PC-3 (cell line): ENCODE results near the gene RNF169. TPM values are rescaled to one million over a fixed set of nuclear protein-coding genes. Genes with fewer than 3 reads are reported as not detected.

Experiments
- ATAC-seq: fragments of 200-7000 bp; cut with Tn5 transposase; 2 replicates; pipeline ENCODE4 v1.9.1; 2020; ENCODE audit warnings: mild to moderate bottlenecking, moderate library complexity
- BruUV-seq: library from RNA; stranded (reverse); fragments of 400-500 nt; replicated peaks from 2 replicates; lab custom pipeline; 2021; lab: Mats Ljungman, UMichigan
- CTCF ChIA-PET: fragments of 300-600 bp; sonication (Branson Sonifier 250); formaldehyde crosslinking; loops from one replicate; lab custom pipeline; 2022; ENCODE audit warnings: antibody characterized with exemption; lab: Charles Lee
- POLR2A ChIA-PET: fragments of 300-600 bp; sonication (Branson Sonifier 250); formaldehyde crosslinking; loops from one replicate; lab custom pipeline; 2022; ENCODE audit warnings: antibody characterized with exemption; ENCODE audit not compliant: unreplicated experiment; lab: Charles Lee
- DNase-seq: peaks from one replicate; pipeline ENCODE4 v3.0.0-alpha.2; 2015
- H2AFZ ChIP-seq: fragments of 300-600 bp; sonication (generic); 2 replicates; pipeline ENCODE4 v1.6.0; 2016; ENCODE audit warnings: antibody characterized with exemption, low read length
- H3F3A ChIP-seq: fragments of 300-600 bp; sonication (generic); one replicate; pipeline ENCODE4 v1.6.0; 2017; ENCODE audit warnings: antibody characterized with exemption, low read length, control low read depth, mild to moderate bottlenecking; ENCODE audit not compliant: unreplicated experiment
- H3K27ac ChIP-seq: fragments of 300-600 bp; sonication (generic); 2 replicates; pipeline ENCODE4 v1.5.1; 2016; ENCODE audit warnings: mild to moderate bottlenecking, low read length
- H3K27me3 ChIP-seq: fragments of 300-600 bp; sonication (generic); 2 replicates; pipeline ENCODE4 v1.6.1; 2016; ENCODE audit warnings: low read length, mixed read lengths
- H3K36me3 ChIP-seq: fragments of 300-600 bp; sonication (generic); 2 replicates; pipeline ENCODE4 v1.6.1; 2016; ENCODE audit warnings: low read depth, mixed run types, low read length, mixed read lengths
- H3K4me1 ChIP-seq: fragments of 300-600 bp; sonication (generic); 2 replicates; pipeline ENCODE4 v1.5.1; 2016; ENCODE audit warnings: low read length; ENCODE audit not compliant: insufficient read depth
- H3K4me2 ChIP-seq: fragments of 300-600 bp; sonication (generic); 2 replicates; pipeline ENCODE4 v1.6.0; 2016; ENCODE audit warnings: low read length
- H3K4me3 ChIP-seq: fragments of 300-600 bp; sonication (generic); 2 replicates; pipeline ENCODE4 v1.5.1; 2016; ENCODE audit warnings: mild to moderate bottlenecking, low read length, mixed read lengths
- H3K79me2 ChIP-seq: fragments of 300-600 bp; sonication (generic); 2 replicates; pipeline ENCODE4 v1.6.1; 2017; ENCODE audit warnings: low read length, mixed read lengths
- H3K9ac ChIP-seq: fragments of 300-600 bp; sonication (generic); 2 replicates; pipeline ENCODE4 v1.6.0; 2016; ENCODE audit warnings: mild to moderate bottlenecking, low read length
- H3K9me2 ChIP-seq: fragments of 300-600 bp; sonication (generic); replicated peaks from 2 replicates; pipeline ENCODE4 v1.6.1; 2016; ENCODE audit warnings: mixed run types, low read length, mixed read lengths
- H3K9me3 ChIP-seq: fragments of 300-600 bp; sonication (generic); 2 replicates; pipeline ENCODE4 v1.6.1; 2016; ENCODE audit warnings: low read length, mixed read lengths
- H4K20me1 ChIP-seq: fragments of 300-600 bp; sonication (generic); 2 replicates; pipeline ENCODE4 v1.6.1; 2016; ENCODE audit warnings: low read length, mixed read lengths
- CTCF ChIP-seq: fragments of 300-600 bp; sonication (generic); conservative IDR thresholded peaks from 2 replicates; pipeline ENCODE4 v1.5.1; 2017; ENCODE audit warnings: antibody characterized with exemption, low read depth, mild to moderate bottlenecking, low read length
- EZH2 ChIP-seq: fragments of 300-600 bp; sonication (generic); IDR thresholded peaks from one replicate; pipeline ENCODE4 v1.6.1; 2017; ENCODE audit warnings: antibody characterized with exemption, mild to moderate bottlenecking, low read length; ENCODE audit not compliant: unreplicated experiment
- EZH2phosphoT487 ChIP-seq: fragments of 300-600 bp; sonication (generic); IDR thresholded peaks from 2 replicates; pipeline ENCODE4 v1.6.1; 2018; ENCODE audit warnings: mild to moderate bottlenecking, antibody characterized with exemption, low read length, borderline replicate concordance
- intact Hi-C: fragments of 100-400 bp; cut with micrococcal nuclease; formaldehyde crosslinking; loops from 2 replicates; pipeline ENCODE4 v1.9.0; 2023
- total RNA-seq: library from RNA; depleted of rRNA; stranded (reverse); fragments of >200 nt; gene quantifications from 2 replicates; pipeline ENCODE4 v1.2.3, GENCODE V29; 2014

The RNF169 gene
- total RNA-seq, 1 experiment from 2014 or later, result 20.4 TPM

- H3K4me2 ChIP-seq, result no peak overlapping the region
- no peak for TF ChIP-seq EZH2phosphoT487
- TF ChIP-seq CTCF, result no peak
- TF ChIP-seq EZH2, result no peak
- no peaks in the 10 kb centered on the region for H4K20me1 ChIP-seq
- H3K79me2 ChIP-seq, result no peaks in the 10 kb centered on the region
- intact Hi-C loops, result no loop called here
- DNase-seq (no peak), ATAC-seq (no peak)
- H3K4me1 ChIP-seq, result peaks cover 3% of the 10 kb centered on the region
- no peaks in the 10 kb centered on the region for H3K27me3 ChIP-seq
- H3K27ac ChIP-seq, result no peak overlapping the region
- BruUV-seq, result no TSS peak
- H3K36me3 ChIP-seq, result peaks cover 27% of the 10 kb centered on the region; the same call in 1 of the 2 replicates
- ChIA-PET CTCF (no interaction called here), POLR2A (no interaction called here)
- no peak overlapping the region for H2AFZ ChIP-seq
- no peak overlapping the region for H3K4me3 ChIP-seq
- H3K9me3 ChIP-seq, result no peaks in the 10 kb centered on the region
- H3K9ac ChIP-seq, result no peak overlapping the region
- H3F3A ChIP-seq, result no peaks in the 10 kb centered on the region
- H3K9me2 ChIP-seq, result no peaks in the 10 kb centered on the region
Measured at GRCh38 chr11:74844072-74844471, 95.4 kb downstream of the RNF169 start.

- Histone ChIP-seq H3K9me3 (no peaks in the 10 kb centered on the region), H3K9me2 (no peaks in the 10 kb centered on the region), H3K4me1 (peaks cover 11% of the 10 kb centered on the region), H3K27ac (no peak overlapping the region), H3K4me2 (no peak overlapping the region), H3K4me3 (no peak overlapping the region), H2AFZ (no peak overlapping the region), H3K9ac (no peak overlapping the region), H3K79me2 (no peaks in the 10 kb centered on the region), H3K27me3 (no peaks in the 10 kb centered on the region), H3K36me3 (peaks cover 27% of the 10 kb centered on the region; the same call in 1 of the 2 replicates), H4K20me1 (no peaks in the 10 kb centered on the region), H3F3A (no peaks in the 10 kb centered on the region)
- no peak for TF ChIP-seq CTCF
- no peak for TF ChIP-seq EZH2phosphoT487
- no peak for TF ChIP-seq EZH2
- POLR2A ChIA-PET, result no interaction called here
- no TSS peak for BruUV-seq
- no peak for DNase-seq
- no peak for ATAC-seq
- intact Hi-C loops, result no loop called here
- CTCF ChIA-PET, result no interaction called here
Measured at GRCh38 chr11:74844865-74845264, 96.2 kb downstream of the RNF169 start.

- CTCF ChIA-PET, result no interaction called here
- intact Hi-C loops, result no loop called here
- ATAC-seq, result no peak
- H3K4me2 ChIP-seq, result no peak overlapping the region
- H3K36me3 ChIP-seq, result peaks cover 31% of the 10 kb centered on the region
- H3F3A ChIP-seq, result no peaks in the 10 kb centered on the region
- POLR2A ChIA-PET, result no interaction called here
- H3K4me3 ChIP-seq, result no peak overlapping the region
- H3K27ac ChIP-seq, result no peak overlapping the region
- no TSS peak for BruUV-seq
- TF ChIP-seq CTCF (no peak), EZH2 (no peak), EZH2phosphoT487 (no peak)
- no peaks in the 10 kb centered on the region for H3K9me3 ChIP-seq
- H3K79me2 ChIP-seq, result no peaks in the 10 kb centered on the region
- no peaks in the 10 kb centered on the region for H3K27me3 ChIP-seq
- H2AFZ ChIP-seq, result no peak overlapping the region
- H4K20me1 ChIP-seq, result no peaks in the 10 kb centered on the region
- H3K4me1 ChIP-seq, result peaks cover 18% of the 10 kb centered on the region
- DNase-seq, result no peak
- no peak overlapping the region for H3K9ac ChIP-seq
- no peaks in the 10 kb centered on the region for H3K9me2 ChIP-seq
Measured at GRCh38 chr11:74845978-74846517, 97.4 kb downstream of the RNF169 start.
